Esophagus muscularis mucosa (tissue), 4 donors: Measurements from ENCODE around the gene SMTN.

ENCODE experiments used
- EP300 ChIP-seq: sonication (generic); formaldehyde crosslinking; IDR thresholded peaks from one replicate; pipeline ENCODE4 v1.6.1; 2017; ENCODE audit warnings: antibody characterized with exemption
- POLR2A ChIP-seq: fragments of 450-650 bp; IDR thresholded peaks from one replicate; pipeline ENCODE4 v1.6.1; 2017; ENCODE audit warnings: antibody characterized with exemption, moderate library complexity, mild to moderate bottlenecking, low read depth
- POLR2AphosphoS5 ChIP-seq, 2 donors: sonication (generic); formaldehyde crosslinking; IDR thresholded peaks; one replicate each; pipeline ENCODE4 v1.6.1; 2017; ENCODE audit warnings: antibody characterized with exemption in 2 of 2
- TF ChIP-seq, protein P1 (sequence below), 3 experiments: fragments of 200-600 bp in 2 of 3; fragments of 450-650 bp in 1 of 3; sonication (generic) in 2 of 3; IDR thresholded peaks; one replicate each; pipeline ENCODE4 v1.5.1; 2017 to 2019; ENCODE audit warnings: antibody characterized with exemption in 3 of 3, mild to moderate bottlenecking in 2 of 3, moderate library complexity in 1 of 3

GRCh38 chr22:31056986-31057599 lies 24.0 kb upstream of the SMTN start:
- TF ChIP-seq EP300 (no peak), POLR2A (no peak), POLR2AphosphoS5 (IDR thresholded peaks at IDR 0.05) (no peak)
- TF ChIP-seq, protein P1, sequence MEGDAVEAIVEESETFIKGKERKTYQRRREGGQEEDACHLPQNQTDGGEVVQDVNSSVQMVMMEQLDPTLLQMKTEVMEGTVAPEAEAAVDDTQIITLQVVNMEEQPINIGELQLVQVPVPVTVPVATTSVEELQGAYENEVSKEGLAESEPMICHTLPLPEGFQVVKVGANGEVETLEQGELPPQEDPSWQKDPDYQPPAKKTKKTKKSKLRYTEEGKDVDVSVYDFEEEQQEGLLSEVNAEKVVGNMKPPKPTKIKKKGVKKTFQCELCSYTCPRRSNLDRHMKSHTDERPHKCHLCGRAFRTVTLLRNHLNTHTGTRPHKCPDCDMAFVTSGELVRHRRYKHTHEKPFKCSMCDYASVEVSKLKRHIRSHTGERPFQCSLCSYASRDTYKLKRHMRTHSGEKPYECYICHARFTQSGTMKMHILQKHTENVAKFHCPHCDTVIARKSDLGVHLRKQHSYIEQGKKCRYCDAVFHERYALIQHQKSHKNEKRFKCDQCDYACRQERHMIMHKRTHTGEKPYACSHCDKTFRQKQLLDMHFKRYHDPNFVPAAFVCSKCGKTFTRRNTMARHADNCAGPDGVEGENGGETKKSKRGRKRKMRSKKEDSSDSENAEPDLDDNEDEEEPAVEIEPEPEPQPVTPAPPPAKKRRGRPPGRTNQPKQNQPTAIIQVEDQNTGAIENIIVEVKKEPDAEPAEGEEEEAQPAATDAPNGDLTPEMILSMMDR (IDR thresholded peaks at IDR 0.05): no peak
